HTR-8/SVneo (cell line): ENCODE results near the gene KIF25.
"Not testable (repeated sequence)": the region's sequence is repeated elsewhere in the genome, so short reads cannot be mapped to it uniquely, and the experiment has no call there.

ENCODE experiments used
- DNase-seq: peaks from one replicate; pipeline ENCODE4 v3.0.0; 2011; ENCODE audit warnings: low spot score, mixed read lengths; ENCODE audit not compliant: insufficient read length
- FAIRE-seq: peaks from 2 replicates; lab custom pipeline; 2011; peaks lifted over from hg19 to GRCh38; lab: Jason Lieb, UNC

The KIF25 gene

DNA sequence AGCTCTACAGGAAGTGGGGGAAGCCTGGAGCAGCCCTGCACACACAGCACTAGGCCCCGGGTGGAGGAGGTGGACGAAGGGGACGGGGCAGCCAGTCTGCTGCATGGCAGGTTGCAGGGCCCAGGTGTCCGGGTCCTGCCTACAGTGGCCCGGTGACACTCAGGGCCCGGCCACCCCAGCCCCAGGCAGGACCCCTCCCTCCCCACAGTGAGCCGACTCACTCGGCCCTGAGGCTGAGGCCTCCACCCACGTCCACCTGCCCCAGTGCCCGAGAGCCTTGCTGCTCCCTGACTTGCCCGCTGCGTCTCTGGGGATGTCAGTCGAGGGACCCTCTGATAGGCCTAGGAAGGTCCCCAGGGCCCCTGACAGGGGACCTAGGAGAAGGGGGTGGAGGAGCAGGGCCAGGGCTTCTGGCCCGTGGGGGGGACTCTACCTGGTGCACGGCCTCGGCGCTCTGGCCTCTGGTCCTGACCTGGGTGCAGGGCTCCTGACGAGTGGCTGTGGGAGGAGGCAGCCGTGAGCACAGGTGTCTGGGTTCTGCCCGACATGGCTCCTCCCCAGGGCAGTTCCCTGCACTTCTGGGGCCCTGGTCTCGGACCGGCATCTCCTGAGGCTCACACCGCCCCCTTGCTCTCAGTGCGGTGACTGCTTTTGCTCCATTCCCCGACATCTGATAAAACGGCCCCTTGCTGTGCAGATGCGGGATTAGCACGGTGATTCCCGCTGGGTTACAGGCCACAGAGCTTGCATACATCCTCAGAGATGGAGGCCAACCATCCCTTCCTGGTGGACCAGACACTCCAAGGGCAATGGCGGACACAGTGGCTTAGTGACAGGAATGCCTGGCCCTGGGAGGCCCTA, 61.5 kb downstream of the KIF25 start:
- DNase-seq (no peak), FAIRE-seq (no peak)

DNA sequence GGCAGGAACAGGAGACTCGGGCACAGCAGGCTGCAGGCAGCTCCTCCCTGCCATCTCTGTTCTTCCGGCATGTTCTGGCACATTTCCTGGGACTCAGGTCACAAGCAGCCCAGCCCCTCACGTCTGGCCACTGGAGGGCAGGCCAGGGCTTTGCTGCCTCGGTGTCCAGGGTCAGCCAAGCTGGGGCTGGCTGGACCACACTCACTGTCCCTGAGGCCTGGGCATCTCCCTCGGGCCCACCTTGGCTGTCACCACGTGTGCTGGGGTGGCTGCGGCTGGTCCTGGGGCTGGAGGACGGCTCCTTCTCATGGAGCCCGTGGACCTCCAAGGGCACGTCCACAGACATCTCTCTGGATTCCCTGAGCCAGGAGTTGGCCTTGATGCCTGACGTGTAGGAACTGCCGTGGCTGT, 63.1 kb downstream of the KIF25 start:
- peak; percentile 48 for DNase-seq
- no peak for FAIRE-seq

DNA sequence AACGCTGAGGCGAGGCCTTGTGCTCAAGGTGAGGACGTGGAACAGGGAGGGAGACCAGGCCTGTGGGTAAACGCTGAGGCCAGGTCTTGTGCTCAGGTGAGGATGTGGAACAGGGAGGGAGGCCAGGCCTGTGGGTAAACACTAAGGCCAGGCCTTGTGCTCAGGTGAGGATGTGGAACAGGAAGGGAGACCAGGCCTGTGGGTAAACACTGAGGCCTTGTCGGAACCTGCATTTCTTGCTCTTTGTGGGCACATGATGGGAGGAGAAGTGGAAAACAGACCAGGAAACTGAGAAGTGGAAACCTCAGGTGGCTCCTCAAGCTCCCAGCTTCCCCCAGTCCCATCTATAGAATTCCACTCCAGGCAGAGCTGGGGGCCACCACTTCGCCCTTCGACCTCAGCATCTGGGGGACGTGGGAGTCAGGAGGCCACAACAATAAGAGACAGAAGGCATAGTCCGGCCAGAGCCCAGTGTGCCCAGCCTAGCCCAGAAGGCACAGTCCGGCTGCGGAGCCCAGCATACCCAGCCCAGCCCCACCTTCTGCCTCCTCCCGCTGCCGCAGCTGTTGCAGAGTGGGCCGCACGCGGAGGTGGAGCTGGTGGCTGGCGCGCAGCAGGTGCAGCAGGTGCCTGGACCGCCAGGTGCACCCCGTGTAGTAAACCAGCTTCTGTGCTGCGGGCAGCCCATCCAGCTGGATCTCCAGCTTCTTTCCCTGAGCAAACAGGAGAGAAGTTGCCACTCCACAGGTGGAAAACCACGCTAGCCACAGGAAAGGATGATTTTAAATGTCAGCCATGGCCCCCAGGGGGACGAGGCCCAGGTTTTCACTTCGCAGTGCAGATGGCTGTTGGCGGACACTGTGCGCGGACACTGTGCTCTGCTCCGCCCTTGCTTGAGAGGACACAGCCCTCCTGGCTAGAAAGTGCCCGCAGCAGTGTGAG, 64.1 kb downstream of the KIF25 start:
- DNase-seq (no peak), FAIRE-seq (no peak)

DNA sequence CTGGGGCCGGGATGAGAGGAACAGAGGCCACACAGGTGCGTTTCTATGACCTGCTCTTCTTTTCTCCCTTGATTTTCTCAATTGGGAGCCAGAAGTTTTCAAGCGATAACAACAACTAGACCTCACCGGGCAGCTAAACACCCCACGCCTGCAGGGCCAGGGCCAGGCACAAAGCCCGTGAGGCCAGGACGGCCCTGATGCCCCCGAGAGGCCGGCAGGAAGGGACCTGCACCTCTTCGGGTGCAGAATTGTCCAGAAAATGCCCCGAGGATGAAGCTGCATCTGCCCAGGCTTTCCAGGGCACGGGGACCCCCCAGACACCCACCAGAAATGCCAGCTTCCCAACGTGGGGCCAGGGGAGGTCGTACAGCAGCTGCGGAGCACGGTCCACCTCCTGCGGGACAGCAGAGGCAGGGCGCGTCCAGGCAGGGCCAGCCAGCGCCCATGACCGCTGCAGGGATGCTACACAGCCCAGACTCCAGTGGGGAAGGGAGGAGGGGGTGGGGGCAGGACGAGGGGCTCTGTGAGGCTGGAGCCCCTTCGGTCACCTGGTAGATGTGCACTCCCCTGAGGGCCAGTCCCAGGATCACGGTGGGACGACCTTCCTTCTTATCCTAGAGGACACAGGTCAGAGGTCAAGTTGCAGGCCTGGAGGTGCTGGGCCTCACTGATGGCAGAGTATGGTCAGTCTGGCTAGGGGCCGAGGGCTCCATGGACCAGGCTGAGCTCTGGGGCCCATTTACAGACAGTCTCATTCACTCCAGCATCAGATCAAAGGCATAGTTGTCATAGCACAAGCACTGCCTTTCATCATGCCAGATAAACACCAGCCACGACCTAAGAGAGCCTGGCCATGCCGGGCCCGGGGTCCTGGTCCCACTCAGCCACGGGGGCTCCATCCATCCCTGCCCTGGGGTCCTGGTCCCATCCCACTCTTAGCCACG, 65.1 kb downstream of the KIF25 start:
- DNase-seq, result no peak
- FAIRE-seq, result no peak

DNA sequence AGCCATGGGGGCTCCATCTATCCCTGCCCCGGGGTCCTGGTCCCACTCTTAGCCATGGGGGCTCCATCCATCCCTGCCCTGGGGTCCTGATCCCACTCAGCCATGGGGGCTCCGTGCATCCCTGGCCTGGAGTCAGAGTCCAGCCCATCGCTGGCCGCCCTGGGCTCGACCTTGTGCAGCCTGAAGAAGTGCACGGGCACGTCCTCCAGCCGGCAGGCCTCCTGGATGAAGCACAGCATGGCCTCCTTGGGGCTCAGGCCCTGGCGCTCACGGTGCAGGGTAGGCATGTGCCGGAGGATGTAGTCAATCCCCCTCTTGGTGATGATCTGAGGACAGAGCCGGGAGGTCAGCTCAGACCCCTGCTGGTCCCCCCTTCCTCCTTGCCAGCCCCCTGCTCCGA, 66.0 kb downstream of the KIF25 start:
- DNase-seq (no peak), FAIRE-seq (no peak)

DNA sequence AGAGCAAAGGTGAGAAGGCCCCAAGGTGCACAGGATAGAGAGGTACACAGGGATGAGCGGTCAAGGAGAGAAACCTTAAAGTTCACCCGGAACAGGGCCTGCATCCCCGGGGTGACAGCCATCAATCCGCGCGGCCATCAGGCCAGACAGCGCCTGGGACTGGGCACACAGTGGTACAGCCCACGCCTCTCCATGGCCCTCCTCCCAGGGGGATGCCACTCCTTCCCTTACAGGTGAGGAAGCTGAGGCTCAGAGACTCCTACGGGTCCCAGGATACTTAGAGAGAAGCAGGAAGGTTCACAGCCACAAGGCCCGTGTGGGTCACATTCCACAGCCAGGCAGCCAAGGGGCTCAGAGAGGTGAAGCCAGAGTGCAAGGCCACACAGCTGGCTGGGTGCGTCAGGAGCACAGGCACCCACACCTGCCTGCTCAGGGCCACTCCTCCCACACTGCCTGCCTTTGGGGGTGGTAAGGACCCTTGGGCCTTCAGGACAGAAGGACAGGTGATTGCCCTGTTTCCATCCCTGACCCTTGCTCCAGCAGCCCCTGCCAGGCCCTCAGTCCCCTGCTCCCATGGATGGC, 66.8 kb downstream of the KIF25 start:
- no peak for DNase-seq

DNA sequence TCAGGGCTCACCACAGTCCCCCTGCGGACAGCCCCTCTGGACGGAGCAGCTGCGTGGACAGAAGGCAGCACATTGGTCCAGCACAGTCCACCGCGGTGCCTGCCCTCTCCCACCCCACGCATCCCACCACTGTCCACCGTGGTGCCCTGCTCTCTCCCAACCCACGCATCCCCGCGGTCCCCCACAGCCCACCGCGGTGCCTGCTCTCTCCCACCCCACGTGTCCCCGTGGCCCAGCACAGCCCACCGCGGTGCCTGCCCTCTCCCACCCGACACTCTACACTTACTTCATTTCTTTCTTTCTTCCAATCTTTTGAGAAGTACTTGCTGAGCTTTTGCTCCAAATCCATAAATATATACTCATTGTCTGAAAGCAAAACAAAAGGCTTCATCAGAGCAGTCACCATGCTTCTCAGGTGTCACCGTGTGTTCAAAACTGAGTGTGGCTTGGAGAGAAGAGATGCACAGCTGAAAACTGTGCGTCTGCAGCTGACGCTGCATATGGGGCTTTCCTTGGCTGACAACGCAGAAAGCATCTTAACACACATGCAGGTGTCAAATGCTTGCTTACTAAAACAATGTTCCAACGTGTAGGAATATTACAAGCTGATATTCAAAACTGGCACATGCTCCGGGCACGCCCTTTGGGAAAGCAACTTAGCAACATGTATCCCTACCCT, 69.7 kb downstream of the KIF25 start:
- FAIRE-seq (no peak), DNase-seq (no peak)

More for the DNA sequence above, 66.8 kb downstream of the KIF25 start:
- no peak for FAIRE-seq

DNA sequence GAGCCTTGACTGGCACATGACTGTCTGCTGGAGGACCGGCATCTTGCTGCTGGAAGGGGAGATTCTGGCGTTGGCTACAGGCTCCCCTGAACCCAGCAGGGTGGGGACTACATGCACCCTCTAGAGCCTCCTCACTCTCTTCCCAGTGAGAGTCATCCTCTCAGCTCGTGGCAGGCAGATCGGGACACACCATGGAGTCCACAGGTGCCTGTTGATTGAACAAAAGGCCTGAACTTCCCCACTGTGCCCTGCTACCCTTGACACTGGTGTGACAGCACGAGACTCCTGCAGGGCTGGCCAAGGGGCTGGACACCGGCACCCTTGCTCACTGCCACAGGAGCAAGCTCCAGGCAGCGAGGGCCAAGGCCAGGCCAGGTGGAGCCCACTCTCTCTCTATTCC, 73.3 kb downstream of the KIF25 start:
- FAIRE-seq (no peak), DNase-seq (no peak)

DNA sequence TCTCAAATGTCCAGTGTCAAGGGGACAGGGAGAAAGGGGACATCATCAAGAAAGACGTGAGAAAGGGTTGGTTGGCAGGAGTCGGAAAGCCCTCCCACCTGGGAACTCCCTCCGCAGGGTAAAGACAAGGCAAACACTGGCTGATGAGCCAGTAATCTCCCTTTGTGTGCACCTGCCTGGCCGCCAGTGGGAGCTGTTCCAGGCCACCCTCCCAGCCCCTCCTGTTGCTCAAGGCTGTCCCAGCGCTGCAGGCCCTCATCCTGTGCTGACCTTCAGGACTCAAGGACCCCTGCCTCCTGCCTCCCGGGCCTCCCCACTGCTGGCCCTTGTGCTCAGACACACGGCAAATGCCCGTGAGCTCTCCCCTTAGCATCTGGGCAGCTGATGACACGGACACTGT, 74.1 kb downstream of the KIF25 start:
- DNase-seq (no peak), FAIRE-seq (no peak)

DNA sequence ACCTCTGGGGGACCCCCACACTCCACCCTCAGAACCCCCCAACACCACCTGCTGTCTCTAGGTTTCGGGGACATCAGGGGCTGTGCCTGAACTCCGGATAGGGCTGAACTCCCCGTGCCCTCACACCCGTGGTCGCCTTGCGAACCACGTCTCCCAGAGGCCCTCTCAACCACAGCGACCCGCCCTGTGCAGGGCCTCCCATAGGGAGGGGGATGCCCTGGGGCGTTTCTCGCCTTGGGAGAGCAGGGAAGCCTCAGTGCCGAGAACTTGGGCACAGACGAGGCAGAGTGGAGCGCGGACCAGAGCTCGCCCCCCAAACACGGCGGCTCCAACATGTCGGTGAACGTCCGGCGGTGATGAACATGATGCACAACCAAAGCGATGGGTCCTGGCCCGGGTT, 74.8 kb downstream of the KIF25 start:
- no peak for FAIRE-seq
- no peak for DNase-seq

DNA sequence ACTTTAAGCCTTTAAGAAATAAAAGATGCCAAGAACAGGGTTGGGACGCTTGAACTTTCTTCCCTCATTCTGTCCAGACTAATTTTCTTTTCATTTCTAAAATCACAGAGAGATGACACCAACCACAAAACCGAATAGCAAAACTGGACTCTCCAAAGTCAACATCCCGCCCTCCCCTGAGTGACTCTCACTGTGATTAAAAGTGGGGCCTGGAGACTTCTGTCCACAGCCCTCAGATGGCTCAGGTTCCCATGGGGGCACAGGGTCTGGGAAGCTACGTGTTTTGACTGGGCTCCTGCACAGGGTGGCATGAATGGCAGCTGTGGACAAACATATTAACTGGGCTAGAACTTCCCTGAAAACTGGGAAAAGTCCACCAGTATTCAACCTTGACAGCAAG, 75.3 kb downstream of the KIF25 start:
- DNase-seq (no peak), FAIRE-seq (no peak)

DNA sequence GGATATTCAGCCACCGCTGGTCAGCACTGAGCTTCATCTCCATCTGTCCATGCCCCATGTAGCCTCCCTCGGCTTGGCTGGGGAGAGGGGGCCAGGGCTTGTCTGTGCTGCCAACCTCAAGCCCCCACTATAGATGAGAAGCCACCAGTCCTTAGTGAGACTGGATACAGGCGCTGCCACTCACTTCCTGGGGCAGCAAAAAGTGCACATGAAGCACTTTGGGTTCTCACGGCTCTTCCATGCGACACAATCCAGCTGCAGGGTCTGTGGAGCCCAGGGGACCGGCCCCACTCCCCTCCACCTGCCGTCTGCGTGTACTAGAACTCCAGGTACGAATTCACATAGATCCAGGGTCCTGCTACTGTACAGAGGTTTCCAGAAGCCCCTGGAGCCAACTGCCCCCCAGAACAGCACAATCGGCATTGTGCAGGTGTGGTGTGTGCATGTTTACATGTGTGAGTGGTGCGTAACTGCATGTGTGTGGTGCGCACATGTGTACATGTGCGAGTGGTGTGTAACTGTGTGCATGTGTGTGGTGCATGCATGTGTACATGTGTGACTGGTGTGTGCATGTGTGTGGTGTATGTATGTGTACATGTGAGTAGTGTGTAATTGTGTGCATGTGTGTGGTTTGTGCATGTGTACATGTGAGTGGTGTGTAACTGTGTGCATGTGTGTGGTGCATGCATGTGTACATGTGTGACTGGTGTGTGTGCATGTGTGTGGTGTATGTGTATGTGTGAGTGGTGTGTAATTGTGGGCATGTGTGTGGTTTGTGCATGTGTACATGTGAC, 76.7 kb downstream of the KIF25 start:
- no peak for DNase-seq
- peak; percentile 99 for FAIRE-seq

DNA sequence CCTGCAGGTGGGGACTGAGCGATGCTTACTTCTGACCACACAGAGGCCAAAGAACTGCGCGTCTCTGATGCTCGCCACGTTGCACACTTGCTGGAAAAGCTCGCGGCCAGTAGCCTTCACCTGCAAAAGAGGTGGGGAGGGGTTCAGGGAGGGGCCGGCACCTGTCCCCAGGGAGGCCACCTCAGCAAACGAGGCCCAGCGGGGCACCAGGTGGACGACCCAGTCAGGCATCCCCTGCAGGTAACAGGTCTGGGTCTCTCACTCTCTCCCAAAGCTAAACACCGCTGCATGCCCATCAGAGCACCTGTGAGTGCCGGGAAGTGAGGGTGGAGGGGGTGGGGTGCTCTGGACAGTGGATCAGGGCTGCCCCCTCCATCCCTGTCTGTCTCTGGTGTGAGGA, 77.7 kb downstream of the KIF25 start:
- FAIRE-seq (no peak), DNase-seq (no peak)

DNA sequence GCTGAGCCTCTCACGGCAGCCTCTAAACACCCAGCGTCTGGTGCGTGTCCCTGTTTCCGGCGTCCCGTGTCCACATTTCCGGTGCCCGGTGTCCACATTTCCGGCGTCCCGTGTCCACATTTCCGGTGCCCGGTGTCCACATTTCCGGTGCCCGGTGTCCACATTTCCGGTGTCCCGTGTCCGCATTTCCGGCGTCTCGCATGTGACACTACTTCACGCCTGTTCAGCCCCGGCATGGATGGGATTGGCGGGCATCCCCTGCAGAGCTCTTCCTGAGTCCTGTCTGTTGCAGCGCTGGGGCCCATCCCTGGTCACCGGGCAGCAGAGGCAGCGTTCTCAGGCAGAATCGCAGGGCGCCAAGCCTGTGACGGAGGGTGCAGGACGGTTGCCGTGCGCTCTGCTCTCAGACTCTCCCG, 78.3 kb downstream of the KIF25 start:
- DNase-seq (no peak), FAIRE-seq (no peak)

DNA sequence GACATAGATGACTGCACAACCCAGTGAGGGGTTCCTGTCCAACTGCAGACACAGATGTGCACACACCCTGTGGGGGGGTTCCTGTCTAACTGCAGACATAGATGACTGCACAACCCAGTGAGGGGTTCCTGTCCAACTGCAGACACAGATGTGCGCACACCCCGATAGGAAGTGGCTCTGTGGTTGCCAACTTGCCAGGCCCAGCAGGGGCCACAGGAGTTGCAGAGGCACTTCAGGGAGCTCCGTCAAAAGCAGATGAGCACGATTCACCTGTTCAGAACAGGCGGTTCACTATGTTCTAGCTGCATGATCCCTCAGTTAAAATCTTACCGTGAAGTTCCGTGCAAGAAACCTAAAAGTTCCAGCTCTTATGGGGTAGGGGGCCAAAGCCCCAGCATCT, 79.9 kb downstream of the KIF25 start:
- FAIRE-seq, DNase-seq: not testable (repeated sequence)

DNA sequence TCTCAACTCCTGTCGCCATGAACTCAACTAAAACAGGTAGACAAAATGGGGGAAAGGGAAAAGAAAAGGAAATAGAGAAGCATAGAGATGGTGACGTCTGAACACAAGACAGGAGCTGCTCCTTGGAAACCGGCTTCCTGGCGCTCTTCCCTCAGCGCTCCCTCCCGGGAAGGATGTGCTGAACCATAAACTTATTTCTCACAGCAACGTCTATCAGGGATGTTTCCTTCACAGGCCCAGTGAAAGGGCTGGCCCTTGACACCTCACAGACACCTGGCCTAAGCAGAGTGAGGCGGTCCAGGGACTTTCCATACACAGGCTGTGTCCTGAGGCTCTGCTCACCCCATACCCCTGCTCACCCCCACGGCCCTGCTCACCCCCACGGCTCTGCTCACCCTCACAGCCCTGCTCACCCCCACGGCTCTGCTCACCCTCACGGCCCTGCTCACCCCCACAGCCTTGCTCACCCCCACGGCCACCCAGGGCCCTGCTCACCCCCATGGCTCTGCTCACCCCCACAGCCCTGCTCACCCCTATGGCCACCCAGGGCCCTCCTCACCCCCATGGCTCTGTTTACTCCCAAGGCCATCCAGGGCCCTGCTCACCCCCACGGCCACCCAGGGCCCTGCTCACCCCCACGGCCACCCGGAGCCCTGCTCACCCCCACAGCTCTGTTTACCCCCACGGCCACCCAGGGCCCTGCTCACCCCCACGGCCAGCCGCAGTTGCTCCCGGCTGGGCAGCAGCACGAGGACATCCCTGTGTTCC, 80.9 kb downstream of the KIF25 start:
- DNase-seq, result no peak
- FAIRE-seq, result no peak

DNA sequence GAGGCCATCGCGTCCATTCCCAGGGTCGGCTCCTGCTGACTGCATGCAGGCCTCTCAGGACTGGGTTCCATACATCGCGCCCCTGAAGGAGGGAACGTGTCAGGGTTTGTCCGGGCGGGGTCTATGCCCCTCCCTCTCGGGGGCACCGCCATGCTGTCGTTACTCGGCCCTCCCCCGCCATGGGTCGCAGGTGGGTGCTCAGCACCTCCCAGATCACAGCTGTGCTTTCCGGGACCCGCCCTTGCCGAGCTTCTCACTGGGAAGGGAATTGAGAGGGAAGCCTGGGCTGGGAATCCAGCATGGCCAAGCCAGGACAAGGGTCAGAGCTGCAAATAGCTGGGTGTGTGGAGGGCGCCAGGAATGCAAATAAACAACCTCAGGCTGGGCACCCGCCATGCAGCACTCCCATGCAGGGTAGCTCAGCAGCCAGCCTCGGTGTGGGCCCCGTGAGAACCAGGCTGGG, 81.5 kb downstream of the KIF25 start, which contains the start of gene FRMD1:
Gene FRMD1, minus strand, starts transcription at position 270 of the 463 bp plus-strand sequence. Its CDS starts 118 bp downstream, at position 152.
- DNase-seq (no peak), FAIRE-seq (no peak)
